Activated naive CD4-positive, alpha-beta T cell (primary cell): Measurements from ENCODE around the gene SHF.
"Not testable (repeated sequence)": the region's sequence is repeated elsewhere in the genome, so short reads cannot be mapped to it uniquely, and the experiment has no call there.

Source experiments
- DNase-seq, 4 experiments: peaks; one replicate each; lab custom pipeline; 2025; lab: John Stamatoyannopoulos, UW

Gene SHF, protein sequence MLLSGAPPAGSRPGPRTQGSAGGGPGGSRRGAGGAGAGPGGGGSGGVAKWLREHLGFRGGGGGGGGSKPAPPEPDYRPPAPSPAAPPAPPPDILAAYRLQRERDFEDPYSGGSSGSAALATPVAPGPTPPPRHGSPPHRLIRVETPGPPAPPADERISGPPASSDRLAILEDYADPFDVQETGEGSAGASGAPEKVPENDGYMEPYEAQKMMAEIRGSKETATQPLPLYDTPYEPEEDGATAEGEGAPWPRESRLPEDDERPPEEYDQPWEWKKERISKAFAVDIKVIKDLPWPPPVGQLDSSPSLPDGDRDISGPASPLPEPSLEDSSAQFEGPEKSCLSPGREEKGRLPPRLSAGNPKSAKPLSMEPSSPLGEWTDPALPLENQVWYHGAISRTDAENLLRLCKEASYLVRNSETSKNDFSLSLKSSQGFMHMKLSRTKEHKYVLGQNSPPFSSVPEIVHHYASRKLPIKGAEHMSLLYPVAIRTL

DNA sequence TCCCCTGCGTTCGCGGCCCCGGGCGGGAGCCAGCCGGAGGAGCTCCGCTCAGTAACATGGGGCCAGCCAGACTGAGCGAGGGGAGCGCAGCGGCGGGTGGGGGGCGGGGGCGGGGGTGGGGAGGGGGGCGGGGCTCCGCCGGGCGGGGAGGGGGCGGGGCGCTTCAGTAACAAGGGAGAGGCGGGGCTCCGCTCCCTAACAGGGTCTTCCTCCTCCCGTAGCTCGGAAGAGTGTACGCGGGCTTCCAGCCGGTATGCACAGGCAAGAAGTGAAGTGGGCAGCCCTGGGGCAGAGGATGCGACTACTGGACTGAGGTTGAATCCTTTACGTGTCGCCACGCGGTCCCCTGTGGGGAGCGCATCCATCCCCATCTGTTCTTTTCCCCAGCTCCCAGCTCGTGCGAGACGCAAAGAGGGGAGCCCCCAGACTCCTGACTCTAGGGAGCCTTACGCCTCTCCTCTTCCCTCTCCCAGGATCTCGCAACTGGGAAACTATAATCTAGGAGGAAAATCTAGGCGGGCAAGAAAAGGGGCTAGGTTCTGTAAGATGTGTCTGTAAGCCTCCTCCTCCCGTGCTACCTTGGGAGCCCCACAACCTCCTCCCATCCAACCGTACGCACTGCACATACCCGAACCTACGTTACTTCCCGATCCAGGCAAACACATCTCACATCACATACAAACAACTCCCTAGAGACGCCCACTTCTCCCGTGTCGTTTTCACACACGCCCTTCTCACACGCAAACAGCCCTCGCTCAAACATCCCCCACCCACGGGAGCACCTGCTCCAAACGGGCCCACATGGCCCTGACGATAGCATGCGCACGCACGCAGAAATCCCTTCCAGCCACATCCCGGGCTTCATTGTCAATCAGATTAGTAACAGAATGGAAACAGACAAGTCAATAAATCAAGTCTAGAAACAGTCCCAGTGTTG is at the start of gene SHF:
SHF (minus strand) TSS at position 73 of the 937 bp plus-strand sequence; CDS start at position 58, 15 bp downstream.
- peak; percentile 33 to 59 (median 44) for DNase-seq

DNA sequence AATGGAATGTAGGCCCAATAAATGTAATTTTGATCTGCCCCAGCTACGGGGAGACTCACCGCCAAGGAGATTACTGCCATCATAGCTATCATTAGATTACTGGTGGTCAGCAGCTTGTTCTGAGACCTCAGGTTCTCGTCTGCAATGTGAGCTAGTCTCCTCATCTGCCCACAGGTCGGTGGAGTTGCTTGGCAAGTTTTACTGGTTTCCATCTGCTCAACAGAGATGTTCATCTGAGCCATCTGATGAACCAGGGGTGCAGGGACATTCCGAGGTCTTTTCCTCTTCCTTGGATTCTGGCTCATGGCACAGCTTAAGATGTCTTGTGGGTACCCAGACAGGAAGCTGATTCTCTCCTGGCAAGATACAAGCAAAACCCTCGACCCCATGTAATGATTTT is 49.0 kb upstream of the SHF start:
- DNase-seq, result not testable (repeated sequence)

DNA sequence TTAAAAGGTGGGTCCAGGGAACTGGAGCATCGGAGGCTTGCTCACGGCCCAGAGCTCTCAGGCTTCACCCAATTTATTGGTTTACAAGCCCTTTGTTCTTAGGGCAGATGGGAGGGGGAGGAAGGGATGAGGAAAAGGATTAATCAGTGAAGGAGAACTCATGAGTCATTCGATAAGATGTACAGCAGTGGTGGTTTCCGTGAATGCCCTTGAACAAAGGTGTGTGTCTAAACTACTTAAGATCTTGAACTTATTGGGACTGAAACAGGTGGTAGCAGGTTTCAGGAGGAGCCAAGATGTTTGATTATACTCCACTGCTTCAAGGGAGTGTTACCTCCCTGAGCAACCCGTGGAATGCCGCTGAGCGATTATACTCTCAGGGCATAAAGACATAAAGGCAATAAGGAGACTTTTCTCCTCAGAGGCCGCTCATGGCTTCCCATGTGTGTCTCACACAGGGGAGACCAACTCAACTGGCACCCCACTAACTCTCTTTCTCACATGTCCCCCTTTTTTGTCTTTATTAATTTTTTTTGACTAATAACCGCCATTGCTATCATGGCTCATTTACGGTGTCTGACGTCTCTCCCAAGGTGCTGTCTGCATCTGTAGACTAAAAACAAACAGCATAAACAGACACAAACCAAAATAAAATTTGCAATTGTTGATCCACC is 46.9 kb upstream of the SHF start:
- DNase-seq, result no peak

DNA sequence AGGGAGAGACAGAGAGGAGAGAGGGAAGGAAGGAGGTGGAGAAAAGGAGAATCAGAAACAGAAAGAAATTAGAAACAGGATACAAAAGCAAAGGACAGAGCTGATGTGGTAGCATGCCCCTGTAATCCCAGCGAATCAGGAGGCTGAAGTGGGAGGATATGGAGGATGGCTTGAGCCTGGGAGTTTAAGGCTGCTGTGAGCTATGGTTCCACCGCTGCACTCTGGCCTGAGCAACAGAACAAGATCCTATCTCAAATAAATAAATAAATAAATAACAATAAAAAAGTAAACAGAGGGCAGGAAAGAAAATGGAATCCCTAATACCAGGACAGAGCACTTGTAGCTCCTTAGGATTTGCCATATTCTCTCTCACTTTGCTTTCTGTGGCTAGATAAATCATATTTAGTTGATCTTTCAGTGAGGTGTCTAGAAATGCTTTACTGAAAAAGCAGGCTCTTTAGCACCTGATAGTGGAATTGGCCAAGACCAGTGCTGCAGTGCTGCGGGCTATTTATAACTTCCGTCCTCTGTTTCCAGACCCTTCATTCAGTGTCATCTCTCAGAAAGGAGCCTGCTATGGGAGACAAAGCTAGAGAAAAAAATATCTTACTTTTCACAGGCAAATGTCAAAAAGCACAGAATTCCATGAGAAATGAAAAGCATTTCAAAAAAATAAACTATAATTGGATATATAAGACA is 44.2 kb upstream of the SHF start:
- no peak for DNase-seq

DNA sequence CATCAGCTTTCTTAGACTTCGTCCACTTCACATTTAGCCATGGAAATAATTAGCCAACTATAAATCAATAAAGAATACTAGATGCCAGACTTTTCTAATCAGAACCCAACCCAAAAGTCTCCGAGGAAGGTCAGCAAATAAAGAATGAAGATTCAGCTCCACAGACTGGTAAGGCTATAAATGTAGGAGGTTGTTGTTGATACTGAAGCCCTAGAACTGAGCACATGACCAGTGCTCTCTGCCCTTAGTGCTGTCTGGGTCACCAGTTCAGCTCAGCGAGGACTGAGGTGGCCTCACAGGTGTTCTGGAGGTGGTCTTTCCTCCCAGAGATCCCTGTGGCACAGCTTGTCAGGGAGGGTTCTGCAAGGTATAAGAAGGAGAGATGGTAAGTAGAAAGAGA is 43.4 kb upstream of the SHF start:
- DNase-seq, result no peak

DNA sequence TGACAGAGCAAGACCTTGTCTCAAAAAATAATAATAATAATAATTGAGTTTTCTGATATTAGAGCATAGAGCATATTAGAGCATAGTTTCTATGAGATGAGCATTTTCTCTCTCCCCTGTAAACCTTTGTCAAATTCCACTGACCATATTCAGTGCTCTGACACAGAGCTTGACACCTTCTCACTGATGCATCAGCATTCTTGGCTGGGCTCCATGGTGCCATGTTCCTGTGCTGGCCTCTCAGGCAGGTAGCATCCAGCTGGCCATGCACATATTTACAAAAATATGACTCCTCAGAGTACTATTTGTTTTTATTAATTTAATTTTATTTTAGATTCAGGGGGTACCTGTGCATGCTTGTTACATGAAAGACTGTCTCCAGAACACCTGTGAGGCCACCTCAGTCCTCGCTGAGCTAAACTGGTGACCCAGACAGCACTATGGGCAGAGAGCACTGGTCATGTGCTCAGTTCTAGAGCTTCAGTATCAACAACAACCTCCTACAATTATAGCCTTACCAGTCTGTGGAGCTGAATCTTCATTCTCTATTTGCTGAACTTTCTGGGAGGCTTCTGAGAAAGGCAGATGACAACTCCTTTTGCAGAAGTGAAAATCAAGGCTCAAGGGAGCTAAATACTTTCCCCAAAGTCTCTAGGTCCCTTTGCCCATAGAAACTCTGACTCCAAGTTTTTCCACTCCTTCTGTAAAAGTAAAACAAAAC is 42.6 kb upstream of the SHF start:
- no peak for DNase-seq

DNA sequence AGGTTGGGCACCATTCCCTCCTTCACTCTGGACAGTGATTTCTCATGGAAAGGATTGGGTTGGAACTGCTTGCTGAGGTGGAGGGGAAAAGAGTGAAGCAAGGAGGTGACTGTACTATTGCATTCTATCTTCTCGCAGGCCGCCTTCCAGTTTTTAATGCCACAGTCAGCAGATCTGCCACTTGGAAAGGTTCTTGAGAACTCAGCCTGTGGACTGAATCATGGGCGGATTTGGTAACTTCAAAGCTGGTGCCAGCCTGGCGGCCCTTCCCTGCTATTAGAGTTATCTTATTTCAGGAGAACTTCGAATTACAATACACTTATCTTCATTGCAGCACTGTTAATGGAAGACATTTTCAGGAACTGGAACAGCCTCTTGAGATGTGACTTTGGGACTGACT is 41.2 kb upstream of the SHF start:
- no peak for DNase-seq

DNA sequence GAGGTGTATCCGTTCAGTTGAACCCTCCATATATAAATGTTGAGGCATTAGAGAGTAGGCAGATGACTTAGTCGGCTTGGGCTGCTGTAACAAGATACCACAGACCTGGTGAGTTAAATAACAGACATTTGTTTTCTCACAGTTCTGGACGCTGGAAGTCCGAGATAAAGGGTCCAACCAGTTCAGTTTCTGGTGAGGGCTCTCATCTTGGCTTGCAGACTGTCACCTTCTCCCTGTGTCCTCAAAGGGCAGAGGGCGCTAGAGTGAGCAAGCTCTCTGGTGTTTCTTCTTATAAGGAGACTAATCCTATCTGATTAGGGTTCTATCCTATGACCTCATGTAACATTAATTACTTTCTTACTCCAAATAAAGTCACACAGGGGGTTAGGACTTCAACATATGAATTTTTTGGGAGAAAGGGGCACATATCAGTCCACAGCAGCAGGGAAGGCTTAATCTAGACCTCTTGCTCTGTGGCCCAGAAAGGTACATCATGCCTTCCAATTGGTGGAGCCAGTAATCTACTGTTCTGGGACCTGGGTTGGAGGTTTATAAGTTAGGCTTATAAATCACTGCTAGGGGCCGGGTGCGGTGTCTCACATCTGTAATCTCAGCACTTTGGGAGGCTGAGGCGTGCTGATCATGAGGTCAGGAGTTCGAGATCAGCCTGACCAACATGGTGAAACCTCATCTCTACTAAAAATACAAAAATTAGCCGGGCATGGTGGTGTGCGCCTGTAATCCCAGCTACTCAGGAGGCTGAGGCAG is 37.9 kb upstream of the SHF start:
- DNase-seq, result no peak

DNA sequence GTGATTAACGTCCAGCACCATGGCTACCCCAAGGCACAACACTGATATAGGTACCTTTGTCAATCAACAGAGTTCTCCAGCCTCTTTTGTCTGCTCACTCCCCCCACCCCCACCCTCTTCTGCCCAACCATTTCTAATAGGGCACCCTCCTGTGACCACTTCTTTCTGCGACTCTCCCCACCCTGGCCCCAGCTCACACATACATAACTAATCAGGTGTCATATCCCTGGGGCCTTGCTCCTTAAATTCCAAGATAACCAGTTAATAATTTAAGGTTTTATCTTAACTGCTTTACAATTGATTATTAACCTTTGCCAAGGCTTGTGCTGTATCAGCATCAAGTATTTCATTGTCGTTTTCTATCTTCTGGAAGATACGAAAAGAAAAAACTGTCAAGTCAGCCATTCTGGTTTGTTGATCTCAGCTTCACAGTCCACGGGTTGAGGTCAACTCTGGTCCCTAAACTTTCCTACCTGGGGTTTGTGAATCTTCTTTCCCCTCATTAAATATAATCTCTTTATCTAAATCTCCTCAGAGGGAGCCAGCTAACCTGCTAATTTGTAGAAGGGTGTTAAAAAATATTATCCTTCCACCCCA is 37.0 kb upstream of the SHF start:
- DNase-seq, result no peak

DNA sequence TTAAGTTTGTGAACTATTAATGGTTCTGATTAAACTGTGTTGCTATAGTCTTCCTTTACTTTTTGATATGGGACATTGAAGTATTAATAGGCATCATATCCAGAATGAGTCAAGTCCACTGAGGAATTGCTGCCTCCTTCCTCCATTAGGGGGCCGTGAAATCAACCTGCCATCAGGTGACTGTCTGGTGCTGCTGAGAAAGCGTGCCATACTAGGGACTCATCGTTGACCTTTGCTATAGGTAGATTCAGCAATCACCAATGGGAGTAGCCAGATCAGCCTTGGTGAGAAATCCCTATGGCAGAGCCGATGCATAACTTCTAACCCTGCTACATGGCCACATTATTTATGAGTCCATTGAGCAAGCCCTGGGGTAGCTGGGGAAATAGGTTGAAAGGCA is 34.2 kb upstream of the SHF start:
- no peak for DNase-seq

DNA sequence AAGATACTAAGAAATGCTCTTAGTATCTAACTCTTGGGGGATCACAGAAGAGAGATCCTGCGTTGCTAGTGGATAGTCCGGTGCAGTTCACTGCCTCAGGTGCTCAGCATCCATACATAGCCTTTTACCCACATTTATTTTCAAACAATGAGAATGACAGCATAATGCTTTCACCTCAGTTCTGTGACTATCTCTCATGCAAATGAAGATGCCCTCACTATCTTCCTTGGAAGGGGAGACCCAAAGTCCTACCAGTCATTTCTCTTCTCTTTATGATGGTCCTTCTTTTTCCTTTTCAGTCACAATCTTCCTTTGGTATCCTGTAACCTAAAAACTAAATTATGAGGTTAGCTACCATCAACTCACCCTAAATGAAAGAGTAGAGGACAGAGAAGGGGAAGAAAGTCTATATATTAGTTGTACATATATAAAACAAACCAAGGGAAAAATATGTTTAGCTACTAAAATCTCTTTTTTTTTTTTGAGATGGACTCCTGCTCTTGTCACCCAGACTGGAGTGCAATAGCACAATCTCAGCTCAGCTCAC is 33.4 kb upstream of the SHF start:
- DNase-seq, result no peak

DNA sequence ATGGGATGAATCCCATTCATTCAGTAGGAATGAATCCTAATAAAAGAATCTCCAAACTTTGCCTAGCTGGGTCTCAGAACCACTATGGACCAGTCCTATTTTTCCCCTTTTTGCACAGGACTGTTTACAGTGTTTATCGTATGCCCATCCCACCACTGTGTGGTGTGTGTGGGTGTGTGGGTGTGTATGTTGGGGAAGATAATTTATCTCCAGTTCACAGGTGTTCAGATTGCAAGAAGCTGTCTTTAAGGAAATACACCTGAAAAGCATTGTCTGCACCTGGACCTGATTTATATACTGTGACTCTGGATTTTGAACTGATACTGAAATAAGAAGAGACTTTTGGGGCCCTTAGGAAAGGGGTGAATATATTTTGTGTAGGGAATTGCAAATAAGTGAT is 24.7 kb upstream of the SHF start:
- DNase-seq, result no peak

DNA sequence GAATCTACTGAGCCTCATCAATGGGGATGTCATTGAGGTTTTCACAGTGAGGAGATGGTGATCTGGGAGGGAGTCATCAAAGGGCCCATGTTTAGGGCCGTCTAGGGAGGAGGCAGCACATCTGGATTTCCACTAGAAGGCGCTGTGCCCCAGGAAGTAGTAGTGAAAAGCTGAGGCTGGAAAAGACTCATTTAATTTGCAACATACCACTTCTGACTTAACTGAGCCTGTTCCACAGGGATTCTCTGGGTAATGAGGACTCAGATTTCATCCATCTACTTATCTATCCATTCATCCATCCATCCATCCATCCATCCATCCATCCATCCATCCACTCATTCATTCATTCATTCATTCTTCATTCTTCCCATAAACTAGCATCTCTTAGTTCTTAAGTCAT is 17.4 kb upstream of the SHF start:
- DNase-seq, result peak in 2 of 4 experiments; percentile 7 to 20

DNA sequence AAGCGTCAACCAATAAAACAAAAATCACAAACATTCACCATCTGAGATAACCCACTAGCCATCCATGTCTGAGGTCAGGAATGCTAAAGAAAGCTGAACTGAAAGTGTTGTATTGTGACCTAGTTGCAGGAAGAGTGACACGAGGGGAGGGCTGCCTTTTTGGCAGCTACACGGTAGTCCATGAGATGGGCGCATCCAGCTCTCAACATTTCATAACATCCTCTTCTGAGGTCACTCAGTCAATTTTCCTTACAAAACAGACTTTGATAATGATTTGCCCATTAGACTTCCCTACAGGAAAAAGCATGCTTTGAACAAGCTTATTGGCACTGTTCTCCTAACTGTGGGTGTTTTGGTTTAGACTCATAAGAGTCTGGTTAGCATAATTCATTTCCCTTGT is 15.4 kb upstream of the SHF start:
- DNase-seq, result no peak

DNA sequence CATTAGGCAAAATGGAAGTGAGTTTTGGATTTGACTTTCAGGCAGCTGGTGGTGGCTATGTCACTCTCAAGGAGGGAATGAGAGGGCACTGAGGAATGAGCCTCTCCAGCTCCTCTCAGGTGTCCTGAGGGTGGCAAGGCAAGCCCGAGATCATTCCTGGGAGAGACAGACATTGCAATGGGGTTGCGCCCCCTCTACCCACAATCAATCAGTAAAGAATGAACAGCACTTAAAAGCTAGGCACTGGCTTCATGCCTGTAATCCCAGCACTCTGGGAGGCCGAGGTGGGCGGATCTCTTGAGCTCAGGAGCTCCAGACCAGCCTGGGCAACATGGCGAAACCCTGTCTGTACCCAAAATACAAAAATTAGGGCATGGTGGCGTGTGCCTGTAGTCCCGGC is 14.1 kb upstream of the SHF start:
- no peak for DNase-seq

DNA sequence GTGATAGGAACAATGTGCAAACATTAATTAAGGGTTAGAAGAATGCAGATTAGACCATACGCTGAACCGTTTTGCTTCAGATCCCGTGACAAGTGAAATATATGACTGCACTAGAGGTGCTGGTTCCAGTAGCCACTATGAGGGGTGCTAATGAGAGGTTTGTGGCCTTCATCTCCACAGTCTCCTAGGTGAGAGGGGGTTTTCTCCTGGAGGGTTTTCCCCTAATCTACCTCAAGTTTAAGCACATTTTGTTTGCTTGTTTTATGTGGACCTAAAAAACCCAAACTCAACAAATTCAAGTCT is 13.7 kb upstream of the SHF start:
- no peak for DNase-seq

DNA sequence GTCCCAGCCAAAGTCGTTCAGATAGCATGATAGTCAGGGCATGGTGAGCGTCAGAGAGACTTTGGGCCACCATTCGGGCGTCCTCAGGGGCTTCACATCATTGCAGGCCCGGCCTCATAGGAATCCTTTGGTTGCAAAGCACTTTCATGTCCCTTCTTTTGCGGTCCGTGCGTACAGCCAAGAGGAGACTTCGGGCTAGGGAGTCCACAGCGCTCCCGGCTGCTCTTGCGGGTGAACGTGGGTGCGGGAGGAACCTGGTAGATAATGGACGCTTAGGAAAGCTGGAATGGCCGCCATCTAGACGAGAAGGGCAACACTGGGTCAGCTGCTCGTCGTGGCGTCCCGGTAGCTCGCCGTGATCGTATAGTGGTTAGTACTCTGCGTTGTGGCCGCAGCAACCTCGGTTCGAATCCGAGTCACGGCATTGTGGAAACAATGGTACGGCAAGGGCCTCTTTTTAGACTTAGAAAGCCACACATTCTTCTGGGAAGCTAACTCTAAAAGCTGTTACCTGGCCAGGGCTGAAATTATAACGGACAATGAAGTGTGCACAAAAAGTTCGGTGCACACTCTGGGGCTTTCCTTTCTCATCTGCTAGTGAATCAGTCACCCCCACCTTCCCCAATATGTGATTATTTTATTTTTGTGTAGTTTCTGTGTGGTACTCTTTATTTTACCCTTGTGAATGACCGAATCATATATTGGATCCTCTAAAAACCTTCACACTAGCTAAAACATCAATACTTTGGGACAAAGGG is 13.2 kb upstream of the SHF start:
- DNase-seq, result peak; percentile 55 to 74 (median 66)

DNA sequence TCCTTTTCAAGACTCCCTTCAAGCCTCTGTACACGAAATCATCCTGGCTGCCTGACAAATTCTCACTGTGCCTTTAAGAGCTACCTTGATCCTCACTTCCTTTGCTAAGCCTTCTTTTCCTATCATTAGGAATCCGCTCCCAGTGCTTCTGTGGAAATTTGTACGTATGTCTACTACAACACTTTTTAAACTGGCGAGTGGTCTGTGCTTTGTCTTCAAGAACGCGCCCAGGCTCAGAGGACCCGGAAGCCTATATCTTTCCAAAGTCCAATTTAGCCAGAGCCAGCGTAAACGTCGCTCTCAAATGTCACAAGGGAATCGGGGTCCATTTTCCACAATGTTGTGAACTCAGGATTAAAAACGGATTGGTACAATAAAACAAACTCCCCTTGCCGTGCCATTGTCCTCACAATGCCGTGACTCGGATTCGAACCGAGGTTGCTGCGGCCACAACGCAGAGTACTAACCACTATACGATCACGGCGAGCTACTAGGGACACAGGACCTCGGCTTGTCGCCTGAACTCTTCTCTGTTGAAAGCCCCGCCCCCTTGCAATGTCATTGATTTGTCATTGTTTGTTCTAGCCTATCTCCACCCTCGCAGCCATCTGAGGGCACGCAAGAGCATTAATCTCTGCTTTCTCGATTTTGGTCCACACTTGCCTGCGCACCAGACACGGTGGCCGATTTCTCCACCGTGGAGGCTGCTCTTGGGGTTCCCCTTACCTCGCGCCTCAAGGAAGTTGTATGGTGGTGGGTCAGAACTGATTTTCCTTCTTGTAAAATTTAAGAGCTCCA is 12.4 kb upstream of the SHF start:
- DNase-seq, result peak; percentile 92 to 98 (median 97)
